HCT116 (cell line): ENCODE measurements around the gene OPN3. TPM values are rescaled to one million over a fixed set of nuclear protein-coding genes. Genes with fewer than 3 reads are reported as not detected.

Experiments
- ATAC-seq: fragments of 200-7000 bp; cut with Tn5 transposase; 2 replicates; pipeline ENCODE4 v1.9.1; 2020; ENCODE audit warnings: mild to moderate bottlenecking, moderate library complexity
- BruUV-seq: library from RNA; stranded (reverse); fragments of 400-500 nt; replicated peaks from 2 replicates; lab custom pipeline; 2021; lab: Mats Ljungman, UMichigan
- CTCF ChIA-PET: fragments of 300-600 bp; sonication (Branson Sonifier 250); formaldehyde crosslinking; loops from one replicate; lab custom pipeline; 2021; ENCODE audit warnings: antibody characterized with exemption; lab: Charles Lee
- POLR2A ChIA-PET: fragments of 300-600, 350-600 bp; sonication (Branson Sonifier 250); formaldehyde crosslinking; loops from one replicate; lab custom pipeline; 2021; ENCODE audit warnings: antibody characterized with exemption; lab: Charles Lee
- RAD21 ChIA-PET, 2 experiments: fragments of 300-600 bp; sonication (Branson Sonifier 250); formaldehyde crosslinking; loops; one replicate each; lab custom pipeline; 2023; ENCODE audit warnings: low total read pairs in 2 of 2; ENCODE audit not compliant: uncharacterized antibody in 2 of 2, unreplicated experiment in 2 of 2, low non-redundant PET in 1 of 2; lab: Charles Lee
- DNase-seq: peaks from one replicate; pipeline ENCODE4 v3.0.0-alpha.2; 2010; ENCODE audit warnings: low read depth, low spot score
- H2AFZ ChIP-seq: fragments of 200-600 bp; shearing (Covaris generic), sonication (generic); 2 replicates; pipeline ENCODE4 v1.6.1; 2017; ENCODE audit warnings: low read depth, mixed run types, mixed read lengths, antibody characterized with exemption, low read length; ENCODE audit not compliant: poor library complexity, severe bottlenecking
- H3K27ac ChIP-seq: 2 replicates; pipeline ENCODE4 v1.5.1; 2012; ENCODE audit warnings: low read depth, low read length
- H3K27me3 ChIP-seq: fragments of 200-600 bp; sonication (generic); 2 replicates; pipeline ENCODE4 v1.6.1; 2016; ENCODE audit warnings: mixed run types, low read length, mixed read lengths; ENCODE audit not compliant: insufficient read depth
- H3K36me3 ChIP-seq, 2 experiments: fragments of 200-500 bp in 1 of 2; fragments of 200-600 bp in 1 of 2; sonication (Bioruptor generic) in 1 of 2; sonication (generic) in 1 of 2; 2 replicates each; pipeline versions ENCODE4 v1.5.1 to v1.6.1; 2014 to 2016; ENCODE audit warnings: low read length in 2 of 2, inconsistent platforms in 1 of 2, mixed read lengths in 1 of 2, mixed run types in 1 of 2; ENCODE audit not compliant: insufficient read depth in 2 of 2, control insufficient read depth in 1 of 2
- H3K4me1 ChIP-seq, 2 experiments: fragments of 200-600 bp in 1 of 2; sonication (generic) in 1 of 2; 2 replicates each; pipeline versions ENCODE4 v1.5.1 to v1.6.1; 2012 to 2017; ENCODE audit warnings: low read length in 2 of 2, inconsistent platforms in 1 of 2, mild to moderate bottlenecking in 1 of 2, mixed read lengths in 1 of 2, mixed run types in 1 of 2, moderate library complexity in 1 of 2; ENCODE audit not compliant: insufficient read depth in 2 of 2, control insufficient read depth in 1 of 2
- H3K4me2 ChIP-seq: fragments of 200-600 bp; sonication (generic); 2 replicates; pipeline ENCODE4 v1.6.1; 2017; ENCODE audit warnings: mixed run types, low read length, mixed read lengths
- H3K4me3 ChIP-seq, 2 experiments: fragments of 200-600 bp in 1 of 2; sonication (generic) in 1 of 2; replicated peaks in 1 of 2; 2 replicates each; pipeline ENCODE4 v1.5.1; 2011 to 2016; ENCODE audit warnings: low read length in 2 of 2, control low read depth in 1 of 2, low read depth in 1 of 2, mild to moderate bottlenecking in 1 of 2, mixed read lengths in 1 of 2, mixed run types in 1 of 2
- H3K79me2 ChIP-seq: fragments of 200-600 bp; sonication (generic); 2 replicates; pipeline ENCODE4 v1.6.1; 2017; ENCODE audit warnings: mild to moderate bottlenecking, mixed run types, low read length, moderate library complexity, mixed read lengths; ENCODE audit not compliant: insufficient read depth
- H3K9ac ChIP-seq: fragments of 200-600 bp; sonication (generic); 2 replicates; pipeline ENCODE4 v1.6.1; 2016; ENCODE audit warnings: low read length, mixed read lengths
- H3K9me2 ChIP-seq: fragments of 200-600 bp; sonication (generic), shearing (Covaris generic); 2 replicates; pipeline ENCODE4 v1.6.1; 2017; ENCODE audit warnings: mixed run types, mild to moderate bottlenecking, moderate library complexity; ENCODE audit not compliant: insufficient read depth
- H3K9me3 ChIP-seq, 2 experiments: fragments of 200-500 bp in 1 of 2; fragments of 200-600 bp in 1 of 2; sonication (Bioruptor generic) in 1 of 2; sonication (generic) in 1 of 2; 2 replicates each; pipeline ENCODE4 v1.6.1; 2014 to 2017; ENCODE audit warnings: low read length in 2 of 2, mixed read lengths in 2 of 2, inconsistent platforms in 1 of 2, low read depth in 1 of 2, mild to moderate bottlenecking in 1 of 2, mixed run types in 1 of 2, moderate library complexity in 1 of 2; ENCODE audit not compliant: control insufficient read depth in 1 of 2, insufficient read depth in 1 of 2
- H4K20me1 ChIP-seq: fragments of 200-600 bp; sonication (generic), shearing (Covaris generic); 2 replicates; pipeline ENCODE4 v1.6.1; 2017; ENCODE audit warnings: mixed run types, mild to moderate bottlenecking, moderate library complexity; ENCODE audit not compliant: insufficient read depth
- CTCF ChIP-seq, 3 experiments: fragments of 200-600 bp in 1 of 3; sonication (generic) in 1 of 3; IDR thresholded peaks in 2 of 3; conservative IDR thresholded peaks in 1 of 3; 2 replicates each; pipeline ENCODE4 v1.5.1; 2012 to 2017; ENCODE audit warnings: low read depth in 2 of 3, low read length in 2 of 3, antibody characterized with exemption in 1 of 3, borderline replicate concordance in 1 of 3, control low read depth in 1 of 3, mild to moderate bottlenecking in 1 of 3, mixed read lengths in 1 of 3, mixed run types in 1 of 3, moderate library complexity in 1 of 3; ENCODE audit not compliant: insufficient read depth in 1 of 3
- EGR1 ChIP-seq: IDR thresholded peaks from 2 replicates; pipeline ENCODE4 v1.6.1; 2012; ENCODE audit warnings: low read depth
- ELF1 ChIP-seq: IDR thresholded peaks from 2 replicates; pipeline ENCODE4 v1.6.1; 2012; ENCODE audit warnings: low read depth, borderline replicate concordance
- EZH2 ChIP-seq: fragments of 200-600 bp; sonication (generic); IDR thresholded peaks from 2 replicates; pipeline ENCODE4 v1.6.1; 2017; ENCODE audit warnings: antibody characterized with exemption, mixed run types
- FOSL1 ChIP-seq: IDR thresholded peaks from 2 replicates; pipeline ENCODE4 v1.6.1; 2012; ENCODE audit warnings: low read depth
- MAX ChIP-seq: IDR thresholded peaks from 2 replicates; pipeline ENCODE4 v1.6.1; 2012
- POLR2A ChIP-seq: IDR thresholded peaks from 2 replicates; pipeline ENCODE4 v1.7.0; 2011; ENCODE audit warnings: borderline replicate concordance; ENCODE audit not compliant: insufficient read depth, insufficient read length; ENCODE audit errors: extremely low read depth
- POLR2AphosphoS5 ChIP-seq: IDR thresholded peaks from 2 replicates; pipeline ENCODE4 v1.6.1; 2011; ENCODE audit warnings: mild to moderate bottlenecking, low read depth, low read length, moderate library complexity
- RAD21 ChIP-seq: IDR thresholded peaks from 2 replicates; pipeline ENCODE4 v1.6.1; 2012; ENCODE audit warnings: low read depth, mild to moderate bottlenecking
- REST ChIP-seq: IDR thresholded peaks from 2 replicates; pipeline ENCODE4 v1.6.1; 2012; ENCODE audit warnings: low read depth
- SP1 ChIP-seq: IDR thresholded peaks from 2 replicates; pipeline ENCODE4 v1.6.1; 2012; ENCODE audit warnings: low read depth
- SRF ChIP-seq: IDR thresholded peaks from 2 replicates; pipeline ENCODE4 v1.6.1; 2012; ENCODE audit warnings: low read depth
- TCF7L2 ChIP-seq: IDR thresholded peaks from 2 replicates; pipeline ENCODE4 v1.7.0; 2011; ENCODE audit warnings: borderline replicate concordance, inconsistent platforms; ENCODE audit not compliant: insufficient read depth, insufficient read length; ENCODE audit errors: extremely low read depth
- YY1 ChIP-seq: IDR thresholded peaks from 2 replicates; pipeline ENCODE4 v1.6.1; 2011; ENCODE audit warnings: low read length, low read depth, moderate library complexity, mild to moderate bottlenecking; ENCODE audit not compliant: insufficient replicate concordance; ENCODE audit errors: extremely low read depth
- ZBTB33 ChIP-seq: IDR thresholded peaks from 2 replicates; pipeline ENCODE4 v1.6.1; 2011; ENCODE audit warnings: mild to moderate bottlenecking, low read length, moderate library complexity; ENCODE audit not compliant: insufficient replicate concordance; ENCODE audit errors: extremely low read depth
- ZNF274 ChIP-seq: fragments of 200-500 bp; sonication (Bioruptor generic); IDR thresholded peaks from 2 replicates; pipeline ENCODE4 v1.6.1; 2014; ENCODE audit warnings: mild to moderate bottlenecking, low read depth, low read length, inconsistent platforms
- intact Hi-C: fragments of 100-400 bp; cut with micrococcal nuclease; formaldehyde crosslinking; loops from 2 replicates; pipeline ENCODE4 v1.10.0; 2022
- total RNA-seq: library from RNA; stranded (reverse); gene quantifications from one replicate; pipeline ENCODE4 v1.2.1, GENCODE V29; 2021; ENCODE audit not compliant: unreplicated experiment

OPN3 gene
- total RNA-seq, 1 experiment from 2014 or later: 6.1 TPM

- Histone ChIP-seq H3K4me2 (no peak overlapping the region), H3K27ac (no peak overlapping the region), H3K4me3 (no peak overlapping the region), H3K27me3 (no peaks in the 10 kb centered on the region), H2AFZ (no peak overlapping the region), H3K4me1 (peaks cover 5 to 25% of the 10 kb centered on the region in 2 experiments; a peak in 3 of 4 replicates), H3K79me2 (peaks cover 21% of the 10 kb centered on the region; the same call in 1 of the 2 replicates), H3K9me3 (no peaks in the 10 kb centered on the region), H3K36me3 (peaks cover 7 to 11% of the 10 kb centered on the region in 2 experiments; a peak in 3 of 4 replicates), H3K9ac (no peak overlapping the region), H3K9me2 (no peaks in the 10 kb centered on the region), H4K20me1 (no peaks in the 10 kb centered on the region)
- ChIA-PET CTCF (no interaction called here), RAD21 (no interaction called here), POLR2A (no interaction called here)
- TF ChIP-seq YY1 (no peak), POLR2A (no peak), CTCF (IDR thresholded peaks at IDR 0.05 in 2 of 3, conservative IDR thresholded peaks at IDR 0.05 in 1 of 3; ENCODE audit: borderline replicate concordance in 1 of 3, insufficient read depth in 1 of 3, low read depth in 2 of 3, low read length in 2 of 3) (no peak), FOSL1 (no peak), REST (no peak), ZNF274 (no peak), POLR2AphosphoS5 (no peak), TCF7L2 (no peak), RAD21 (no peak), EGR1 (no peak), SP1 (no peak), MAX (no peak), ZBTB33 (no peak), EZH2 (no peak), ELF1 (no peak), SRF (no peak)
- ATAC-seq (no peak), DNase-seq (no peak)
- no TSS peak for BruUV-seq
- intact Hi-C loops: no loop called here
Observed at GRCh38 chr1:241637046-241637590, 3.1 kb downstream of the OPN3 start.
